Stimulated activated CD4-positive, alpha-beta T cell treated with anti-CD3 and anti-CD28 coated beads, Interleukin-4, amount 100 ng/mL, for 4 hours (primary cell): ENCODE data around the gene METTL27.
"Not testable (repeated sequence)": the region's sequence is repeated elsewhere in the genome, so short reads cannot be mapped to it uniquely, and the experiment has no call there.

Experiments used
- DNase-seq, 2 experiments: peaks; one replicate each; pipeline ENCODE4 v3.0.0-alpha.2; 2020

Gene METTL27

GRCh38 chr7:73817121-73817520 is 25.2 kb downstream of the METTL27 start:
- DNase-seq, result no peak

- no peak for DNase-seq
Observed at GRCh38 chr7:73815436-73815835, 26.9 kb downstream of the METTL27 start.

- no peak for DNase-seq
Observed at GRCh38 chr7:73812996-73813395, 29.3 kb downstream of the METTL27 start.

DNA sequence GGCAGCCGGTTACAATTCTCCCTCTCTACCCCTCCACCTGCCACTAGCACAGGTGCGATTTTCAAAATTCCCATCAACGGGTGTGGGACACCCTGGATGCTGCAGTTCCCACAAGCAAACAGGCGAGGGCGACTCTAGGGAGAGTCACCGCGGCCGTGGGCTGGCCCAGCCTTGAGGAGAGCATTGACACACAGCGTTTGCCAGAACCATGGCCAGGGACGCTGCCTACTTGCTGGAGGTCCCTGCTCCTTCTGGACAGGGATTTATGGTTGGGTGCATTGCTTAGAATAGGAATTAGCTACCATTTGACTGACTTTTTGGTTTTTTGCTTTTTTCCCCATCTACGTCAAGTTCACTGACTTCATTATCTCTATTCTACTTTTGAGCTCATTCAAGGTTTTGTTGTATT is 30.6 kb downstream of the METTL27 start:
- DNase-seq, result peak; percentile 39 to 49

DNA sequence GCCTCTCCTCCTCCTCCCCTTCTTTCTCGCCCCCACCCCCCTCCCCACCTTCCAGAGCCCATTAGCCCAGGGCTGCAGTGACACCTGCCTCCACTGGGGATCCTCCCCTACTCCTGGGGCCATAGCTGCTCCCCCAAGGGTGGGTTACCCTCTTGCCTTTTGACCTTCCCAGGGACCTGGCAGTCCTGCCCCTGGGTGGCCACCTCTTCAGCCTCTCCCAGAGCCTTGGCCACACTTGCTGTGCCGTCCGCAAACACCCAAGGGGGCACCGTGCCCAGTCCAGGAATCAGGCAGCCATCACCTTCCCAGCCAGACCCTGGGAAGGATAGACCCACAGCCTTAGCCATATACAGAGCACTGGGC is 31.3 kb downstream of the METTL27 start:
- no peak for DNase-seq

DNA sequence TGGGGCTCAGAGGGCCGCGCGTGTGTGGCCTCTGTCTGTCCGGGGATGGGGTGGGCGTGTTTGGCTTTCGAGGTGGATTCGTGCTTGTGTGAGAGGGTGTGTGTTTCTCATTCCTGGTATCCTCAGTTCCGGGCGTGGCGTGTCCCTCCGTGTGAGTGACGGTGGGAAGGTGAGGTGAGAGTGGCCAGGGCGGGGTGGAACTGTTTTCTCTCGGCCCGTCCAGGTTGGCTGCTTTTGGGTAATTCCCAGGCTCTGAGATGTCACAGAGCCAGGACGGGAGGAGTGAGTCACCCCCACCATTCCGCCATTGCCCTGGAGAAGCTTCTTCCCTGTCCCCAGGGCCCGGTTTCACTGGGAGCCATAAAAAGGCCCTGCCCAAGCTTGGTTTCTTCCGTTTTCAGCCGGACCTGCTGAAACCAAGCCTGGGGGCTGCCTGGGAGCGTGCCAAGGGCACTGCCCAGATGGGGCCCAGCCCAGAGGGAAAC is 32.8 kb downstream of the METTL27 start:
- DNase-seq, result no peak

- DNase-seq, result no peak
Observed at GRCh38 chr7:73802459-73802858, 39.9 kb downstream of the METTL27 start.

DNA sequence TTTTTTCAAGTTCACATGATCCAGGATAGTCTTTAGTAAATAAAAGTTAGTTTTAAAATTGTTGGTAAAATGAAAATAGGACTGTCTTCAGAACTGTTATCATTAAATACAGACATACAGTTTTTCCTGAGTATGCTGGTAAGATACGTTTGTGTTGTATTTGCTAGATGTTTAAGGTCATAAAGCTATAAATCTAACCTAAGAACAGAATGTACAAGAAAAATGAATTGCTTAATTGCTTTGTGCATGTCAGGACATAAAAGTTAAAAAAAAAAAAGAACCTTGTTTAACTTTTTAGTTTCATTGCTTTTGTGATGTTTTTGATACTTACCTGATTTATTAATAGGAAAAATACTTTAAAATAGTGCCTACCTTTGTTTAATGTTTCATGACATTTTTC is 40.7 kb downstream of the METTL27 start:
- DNase-seq, result no peak

DNA sequence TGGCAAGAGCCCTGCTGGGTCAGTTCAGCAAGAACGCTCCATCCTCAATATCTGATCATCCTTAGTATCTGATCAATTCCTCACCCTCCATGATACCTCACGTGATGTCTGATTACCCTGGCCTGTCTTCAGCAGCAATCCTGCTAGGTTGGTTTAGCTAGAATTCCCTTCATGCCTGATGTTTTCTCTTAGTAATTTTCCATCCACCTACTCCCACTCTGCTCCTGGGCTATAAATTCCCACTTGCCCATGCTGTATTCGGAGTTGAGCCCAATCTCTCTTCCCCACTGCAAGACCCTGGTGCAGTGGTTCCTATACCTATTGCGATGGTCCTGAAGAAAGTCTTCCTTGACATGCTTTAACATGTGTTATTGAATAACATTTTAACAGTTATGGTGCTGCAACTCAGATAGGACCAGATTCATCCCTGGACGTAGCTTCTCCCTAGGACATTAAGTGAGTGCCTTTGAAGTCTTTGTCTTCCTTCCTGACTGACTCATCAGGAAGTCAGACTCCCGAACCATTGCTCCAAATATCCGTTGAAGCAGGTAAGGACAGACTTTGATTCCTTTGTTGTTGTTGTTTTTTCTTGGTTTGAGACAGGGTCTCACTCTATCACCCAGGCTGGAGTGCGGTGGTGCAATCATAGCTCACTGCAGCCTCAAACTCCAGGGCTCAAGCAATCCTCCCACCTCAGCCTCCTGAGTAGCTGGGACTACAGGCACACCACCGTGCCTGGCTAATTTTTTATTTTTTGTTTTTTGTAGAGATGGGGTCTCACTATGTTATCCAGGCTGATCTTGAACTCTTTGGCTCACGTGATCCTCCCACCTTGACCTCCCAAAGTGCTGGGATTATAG is 42.8 kb downstream of the METTL27 start:
- DNase-seq, result no peak

GRCh38 chr7:73797176-73797575 is 45.1 kb downstream of the METTL27 start:
- not testable (repeated sequence) for DNase-seq

GRCh38 chr7:73796656-73797055 is 45.7 kb downstream of the METTL27 start:
- not testable (repeated sequence) for DNase-seq

GRCh38 chr7:73795188-73795587 is 47.1 kb downstream of the METTL27 start:
- not testable (repeated sequence) for DNase-seq

- not testable (repeated sequence) for DNase-seq
Observed at GRCh38 chr7:73791170-73791690, 51.1 kb downstream of the METTL27 start.

GRCh38 chr7:73789051-73789450 is 53.3 kb downstream of the METTL27 start:
- no peak for DNase-seq

GRCh38 chr7:73787786-73788048 is 54.6 kb downstream of the METTL27 start:
- not testable (repeated sequence) for DNase-seq

- no peak for DNase-seq
Observed at GRCh38 chr7:73786588-73786987, 55.7 kb downstream of the METTL27 start.
